Measurements from ENCODE around the gene KIF13A.

- no peak for TF ChIP-seq CTCF (IDR thresholded peaks at IDR 0.05)
- TF ChIP-seq POLR2A (IDR thresholded peaks at IDR 0.05), result no peak
Measured at GRCh38 chr6:17728551-17729222, 258.7 kb downstream of the KIF13A start.
